H9 (cell line): Measurements from ENCODE around the gene GATD1. TPM values are rescaled to one million over a fixed set of nuclear protein-coding genes. Genes with fewer than 3 reads are reported as not detected.

ENCODE experiments used
- DNase-seq: peaks from one replicate; pipeline ENCODE4 v3.0.0-alpha.2; 2017
- H2AFZ ChIP-seq: one replicate; pipeline ENCODE4 v1.6.1; 2013; ENCODE audit warnings: mild to moderate bottlenecking, low read length, control low read depth, moderate library complexity
- H2AK5ac ChIP-seq: 2 replicates; pipeline ENCODE4 v1.6.1; 2013; ENCODE audit warnings: low read length, control low read depth, mixed read lengths; ENCODE audit not compliant: insufficient read length
- H2BK120ac ChIP-seq: one replicate; pipeline ENCODE4 v1.6.1; 2013; ENCODE audit warnings: low read depth, mild to moderate bottlenecking, low read length, control low read depth, inconsistent platforms; ENCODE audit not compliant: poor library complexity, severe bottlenecking
- H2BK12ac ChIP-seq: 2 replicates; pipeline ENCODE4 v1.6.1; 2013; ENCODE audit warnings: low read length, control low read depth, mixed read lengths, low read depth; ENCODE audit not compliant: insufficient read length
- H2BK15ac ChIP-seq: 2 replicates; pipeline ENCODE4 v1.6.1; 2013; ENCODE audit warnings: low read depth, low read length, control low read depth
- H2BK20ac ChIP-seq: one replicate; pipeline ENCODE4 v1.6.1; 2013; ENCODE audit warnings: low read depth, mild to moderate bottlenecking, low read length, control low read depth, inconsistent platforms; ENCODE audit not compliant: poor library complexity, severe bottlenecking
- H2BK5ac ChIP-seq: 2 replicates; pipeline ENCODE4 v1.6.1; 2013; ENCODE audit warnings: low read length, control low read depth, mixed read lengths; ENCODE audit not compliant: insufficient read length
- H3K14ac ChIP-seq: 2 replicates; pipeline ENCODE4 v1.6.1; 2013; ENCODE audit warnings: low read length, control low read depth; ENCODE audit not compliant: insufficient read depth
- H3K18ac ChIP-seq: 2 replicates; pipeline ENCODE4 v1.6.1; 2013; ENCODE audit warnings: low read depth, mild to moderate bottlenecking, mixed read lengths, low read length, control low read depth; ENCODE audit not compliant: insufficient read length
- H3K23ac ChIP-seq: 2 replicates; pipeline ENCODE4 v1.6.1; 2013; ENCODE audit warnings: low read length, control low read depth, mixed read lengths, low read depth; ENCODE audit not compliant: insufficient read length
- H3K23me2 ChIP-seq: 2 replicates; pipeline ENCODE4 v1.6.1; 2013; ENCODE audit warnings: low read depth, mild to moderate bottlenecking, mixed read lengths, low read length, control low read depth; ENCODE audit not compliant: insufficient read length, poor library complexity, severe bottlenecking
- H3K27ac ChIP-seq: 2 replicates; pipeline ENCODE4 v1.5.1; 2013; ENCODE audit warnings: low read length, control low read depth, mixed read lengths, low read depth; ENCODE audit not compliant: insufficient read length
- H3K27me3 ChIP-seq: 2 replicates; pipeline ENCODE4 v1.6.1; 2013; ENCODE audit warnings: low read length, control low read depth, inconsistent platforms; ENCODE audit not compliant: insufficient read depth
- H3K4ac ChIP-seq: 2 replicates; pipeline ENCODE4 v1.6.1; 2013; ENCODE audit warnings: low read depth, mild to moderate bottlenecking, control low read depth, inconsistent platforms, low read length, moderate library complexity
- H3K4me1 ChIP-seq: 2 replicates; pipeline ENCODE4 v1.6.1; 2013; ENCODE audit warnings: low read length, control low read depth, inconsistent platforms; ENCODE audit not compliant: insufficient read depth
- H3K4me2 ChIP-seq: 2 replicates; pipeline ENCODE4 v1.6.1; 2013; ENCODE audit warnings: low read length, control low read depth, mixed read lengths; ENCODE audit not compliant: insufficient read length, insufficient read depth
- H3K56ac ChIP-seq: 2 replicates; pipeline ENCODE4 v1.6.1; 2013; ENCODE audit warnings: low read depth, mild to moderate bottlenecking, mixed read lengths, low read length, control low read depth; ENCODE audit not compliant: insufficient read length
- H3K79me1 ChIP-seq: 2 replicates; pipeline ENCODE4 v1.6.1; 2013; ENCODE audit warnings: low read depth, mild to moderate bottlenecking, moderate library complexity, low read length, control low read depth, inconsistent platforms; ENCODE audit not compliant: insufficient read depth, poor library complexity, severe bottlenecking
- H3K79me2 ChIP-seq: 2 replicates; pipeline ENCODE4 v1.6.1; 2013; ENCODE audit warnings: low read length, control low read depth, inconsistent platforms; ENCODE audit not compliant: insufficient read depth
- H3K9ac ChIP-seq: 2 replicates; pipeline ENCODE4 v1.6.1; 2013; ENCODE audit warnings: low read length, control low read depth, mixed read lengths; ENCODE audit not compliant: insufficient read length; ENCODE audit errors: extremely low read depth
- H3K9me3 ChIP-seq: one replicate; pipeline ENCODE4 v1.6.1; 2013; ENCODE audit warnings: low read depth, low read length, inconsistent platforms; ENCODE audit not compliant: control insufficient read depth
- H3T11ph ChIP-seq: one replicate; pipeline ENCODE4 v1.6.1; 2013; ENCODE audit warnings: mild to moderate bottlenecking, low read length, control low read depth, inconsistent platforms
- H4K20me1 ChIP-seq: one replicate; pipeline ENCODE4 v1.6.1; 2013; ENCODE audit not compliant: control insufficient read depth, insufficient read length, insufficient read depth
- H4K5ac ChIP-seq: 2 replicates; pipeline ENCODE4 v1.6.1; 2013; ENCODE audit warnings: low read depth, mild to moderate bottlenecking, mixed read lengths, low read length, control low read depth; ENCODE audit not compliant: insufficient read length
- H4K8ac ChIP-seq: replicated peaks from 2 replicates; pipeline ENCODE4 v1.6.1; 2013; ENCODE audit warnings: low read length, control low read depth, mixed read lengths, low read depth; ENCODE audit not compliant: insufficient read length
- H4K91ac ChIP-seq: 2 replicates; pipeline ENCODE4 v1.6.1; 2013; ENCODE audit warnings: low read depth, mild to moderate bottlenecking, moderate library complexity, mixed read lengths, low read length, control low read depth; ENCODE audit not compliant: insufficient read length
- H3K27ac Mint-ChIP-seq, 3 experiments: 2 replicates in 2 of 3; 3 replicates in 1 of 3; pipeline ENCODE4 v1.8.0; 2020 to 2021; ENCODE audit warnings: mixed read lengths in 3 of 3, mild to moderate bottlenecking in 1 of 3, moderate library complexity in 1 of 3
- H3K27me3 Mint-ChIP-seq: 2 replicates; pipeline ENCODE4 v1.8.0; 2021; ENCODE audit warnings: low read depth, mild to moderate bottlenecking, moderate library complexity, mixed read lengths
- H3K36me3 Mint-ChIP-seq, 3 experiments: 2 replicates in 2 of 3; 3 replicates in 1 of 3; pipeline ENCODE4 v1.8.0; 2020 to 2021; ENCODE audit warnings: low read depth in 3 of 3, mixed read lengths in 3 of 3; ENCODE audit not compliant: insufficient read depth in 1 of 3
- H3K4me1 Mint-ChIP-seq, 2 experiments: 2 replicates each; pipeline ENCODE4 v1.8.0; 2020; ENCODE audit warnings: mixed read lengths in 2 of 2
- H3K4me3 Mint-ChIP-seq, 2 experiments: 2 replicates in 1 of 2; 3 replicates in 1 of 2; pipeline ENCODE4 v1.8.0; 2020 to 2021; ENCODE audit warnings: mild to moderate bottlenecking in 2 of 2, mixed read lengths in 2 of 2, moderate library complexity in 1 of 2
- H3K9me3 Mint-ChIP-seq, 2 experiments: 2 replicates in 1 of 2; 3 replicates in 1 of 2; pipeline ENCODE4 v1.8.0; 2020; ENCODE audit warnings: mild to moderate bottlenecking in 2 of 2, mixed read lengths in 2 of 2, moderate library complexity in 1 of 2
- WGBS: extraction: QIAGEN DNeasy Blood & Tissue Kit; methylation state at CpG from one replicate; pipeline ENCODE4 v1.1.7; 2013; ENCODE audit warnings: missing lambda C conversion rate, low lambda C conversion rate, mixed read lengths; ENCODE audit not compliant: insufficient read length; ENCODE audit errors: extremely low coverage; 5-methylcytosine and 5-hydroxymethylcytosine counted together
- total RNA-seq: library from RNA; stranded (reverse); gene quantifications from 2 replicates; pipeline ENCODE4 v1.2.1, GENCODE V29; 2021
- TF ChIP-seq, protein P1 (sequence below): fragments of 200-600 bp; sonication (generic); conservative IDR thresholded peaks from 3 replicates; pipeline ENCODE4 v1.8.0; 2021; ENCODE audit warnings: antibody characterized with exemption, mild to moderate bottlenecking

GATD1 gene
- total RNA-seq, 1 experiment from 2014 or later = 60.0 TPM

DNA sequence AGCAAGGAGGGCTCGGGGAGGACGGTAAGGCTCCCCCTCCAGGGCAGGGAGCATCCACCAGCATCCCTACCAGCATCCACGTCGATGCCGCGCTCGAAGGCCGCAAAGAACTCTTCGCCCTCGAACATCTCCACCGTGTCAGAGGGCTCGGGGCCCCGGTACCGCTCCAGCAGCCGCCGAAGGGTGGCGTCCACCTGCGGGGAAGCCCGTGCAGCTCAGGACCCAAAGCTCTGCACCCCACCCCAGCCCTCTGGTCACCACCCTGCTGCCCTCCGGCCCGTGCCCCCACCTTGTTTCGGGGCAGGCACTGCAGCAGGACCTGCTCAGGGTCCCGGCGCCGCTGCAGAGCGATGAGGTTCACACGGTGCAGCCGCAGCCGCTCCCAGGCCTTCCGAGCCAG lies 23.2 kb upstream of the GATD1 start:
- Histone ChIP-seq H2BK12ac (no peak overlapping the region), H3K23me2 (peaks cover 15% of the 10 kb centered on the region), H3K18ac (no peak overlapping the region), H2BK15ac (no peak overlapping the region), H2AK5ac (no peak overlapping the region), H2BK20ac (no peak overlapping the region), H3K4ac (no peak overlapping the region), H2BK120ac (no peak overlapping the region), H4K5ac (no peak overlapping the region), H4K20me1 (peaks cover 2% of the 10 kb centered on the region), H3K56ac (no peak overlapping the region), H3K23ac (no peak overlapping the region), H4K91ac (no peak overlapping the region), H3K9ac (no peak overlapping the region), H3K27ac (no peak overlapping the region), H4K8ac (no peak overlapping the region), H3T11ph (no peak overlapping the region), H3K79me1 (no peaks in the 10 kb centered on the region), H3K27me3 (no peaks in the 10 kb centered on the region), H2BK5ac (no peak overlapping the region), H3K4me2 (no peak overlapping the region), H3K14ac (no peak overlapping the region), H3K79me2 (no peaks in the 10 kb centered on the region), H3K9me3 (no peaks in the 10 kb centered on the region), H2AFZ (no peak overlapping the region), H3K4me1 (no peaks in the 10 kb centered on the region; the same call in 1 of the 2 replicates)
- peaks cover 14 to 23% of the 10 kb centered on the region in 2 experiments for H3K4me1 Mint-ChIP-seq
- H3K27me3 Mint-ChIP-seq = no peaks in the 10 kb centered on the region
- TF ChIP-seq, protein P1, sequence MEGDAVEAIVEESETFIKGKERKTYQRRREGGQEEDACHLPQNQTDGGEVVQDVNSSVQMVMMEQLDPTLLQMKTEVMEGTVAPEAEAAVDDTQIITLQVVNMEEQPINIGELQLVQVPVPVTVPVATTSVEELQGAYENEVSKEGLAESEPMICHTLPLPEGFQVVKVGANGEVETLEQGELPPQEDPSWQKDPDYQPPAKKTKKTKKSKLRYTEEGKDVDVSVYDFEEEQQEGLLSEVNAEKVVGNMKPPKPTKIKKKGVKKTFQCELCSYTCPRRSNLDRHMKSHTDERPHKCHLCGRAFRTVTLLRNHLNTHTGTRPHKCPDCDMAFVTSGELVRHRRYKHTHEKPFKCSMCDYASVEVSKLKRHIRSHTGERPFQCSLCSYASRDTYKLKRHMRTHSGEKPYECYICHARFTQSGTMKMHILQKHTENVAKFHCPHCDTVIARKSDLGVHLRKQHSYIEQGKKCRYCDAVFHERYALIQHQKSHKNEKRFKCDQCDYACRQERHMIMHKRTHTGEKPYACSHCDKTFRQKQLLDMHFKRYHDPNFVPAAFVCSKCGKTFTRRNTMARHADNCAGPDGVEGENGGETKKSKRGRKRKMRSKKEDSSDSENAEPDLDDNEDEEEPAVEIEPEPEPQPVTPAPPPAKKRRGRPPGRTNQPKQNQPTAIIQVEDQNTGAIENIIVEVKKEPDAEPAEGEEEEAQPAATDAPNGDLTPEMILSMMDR = no peak
- H3K36me3 Mint-ChIP-seq = peaks cover 0 to 8% (median 8%) of the 10 kb centered on the region in 3 experiments; a peak in 4 of 7 replicates
- no peaks in the 10 kb centered on the region for H3K9me3 Mint-ChIP-seq
- WGBS = no CpG with 5 or more reads among the region's 30 CpGs
- no peak for DNase-seq
- H3K4me3 Mint-ChIP-seq = no peak overlapping the region; a peak in 1 of 5 replicates
- no peak overlapping the region for H3K27ac Mint-ChIP-seq
